ENCODE measurements around the gene GHR.

GHR gene

DNA sequence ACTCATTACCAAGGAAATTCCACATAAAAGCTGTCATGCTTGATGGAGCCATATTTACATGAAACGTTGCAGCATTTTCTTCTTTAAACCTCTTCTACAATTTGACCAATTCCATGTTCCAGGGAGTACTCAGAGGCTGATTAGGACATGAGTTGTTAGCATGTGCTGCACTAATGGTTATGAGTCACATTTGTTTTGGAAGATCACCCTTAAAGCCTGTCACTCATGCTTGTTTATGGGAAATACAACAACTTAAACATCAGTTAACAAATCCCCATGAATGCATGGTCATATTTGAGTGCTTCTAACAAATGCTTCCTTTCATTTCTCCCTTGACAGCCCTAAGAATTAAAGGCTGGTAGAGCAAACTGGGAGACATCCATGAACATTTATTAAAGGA is 156.1 kb downstream of the GHR start:
- H3K4me1 ChIP-seq (ENCODE audit: control insufficient read depth, insufficient read depth, low read length) = no peaks in the 10 kb centered on the region
- no peak overlapping the region for H3K9ac ChIP-seq (ENCODE audit: low read length)
- no peaks in the 10 kb centered on the region for H3K36me3 ChIP-seq (ENCODE audit: control insufficient read depth, insufficient read depth, low read length)
- no peak overlapping the region for H3K4me3 ChIP-seq (ENCODE audit: low read length)
- no peaks in the 10 kb centered on the region for H3K9me3 ChIP-seq (ENCODE audit: control insufficient read depth, low read length)
- no peaks in the 10 kb centered on the region for H3K27me3 ChIP-seq (ENCODE audit: control insufficient read depth, insufficient read depth, low read length)

DNA sequence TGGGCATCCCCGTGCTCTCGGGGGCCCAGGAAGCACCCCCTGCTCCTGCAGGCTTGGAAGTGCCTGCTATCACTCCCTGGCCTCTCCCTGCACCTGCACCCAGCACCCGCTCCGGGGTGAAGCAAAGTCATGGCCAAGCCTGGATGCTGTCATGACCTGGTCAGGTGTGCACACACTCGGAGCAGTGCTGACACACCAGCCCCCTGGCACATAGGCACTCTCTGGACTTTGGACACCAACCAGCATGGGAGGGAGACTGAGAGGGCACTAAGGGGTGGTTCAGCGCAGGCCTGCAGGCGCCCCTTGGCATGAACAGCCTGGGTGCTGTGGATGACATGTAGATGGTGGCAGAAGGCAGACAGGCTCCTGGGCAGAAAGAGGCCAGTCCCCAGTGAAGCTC is 158.6 kb downstream of the GHR start:
- Histone ChIP-seq H3K4me3 (ENCODE audit: low read length) (no peak overlapping the region), H3K4me1 (ENCODE audit: control insufficient read depth, insufficient read depth, low read length) (no peaks in the 10 kb centered on the region), H3K9me3 (ENCODE audit: control insufficient read depth, low read length) (no peaks in the 10 kb centered on the region), H3K27me3 (ENCODE audit: control insufficient read depth, insufficient read depth, low read length) (no peaks in the 10 kb centered on the region), H3K9ac (ENCODE audit: low read length) (no peak overlapping the region), H3K36me3 (ENCODE audit: control insufficient read depth, insufficient read depth, low read length) (no peaks in the 10 kb centered on the region)

DNA sequence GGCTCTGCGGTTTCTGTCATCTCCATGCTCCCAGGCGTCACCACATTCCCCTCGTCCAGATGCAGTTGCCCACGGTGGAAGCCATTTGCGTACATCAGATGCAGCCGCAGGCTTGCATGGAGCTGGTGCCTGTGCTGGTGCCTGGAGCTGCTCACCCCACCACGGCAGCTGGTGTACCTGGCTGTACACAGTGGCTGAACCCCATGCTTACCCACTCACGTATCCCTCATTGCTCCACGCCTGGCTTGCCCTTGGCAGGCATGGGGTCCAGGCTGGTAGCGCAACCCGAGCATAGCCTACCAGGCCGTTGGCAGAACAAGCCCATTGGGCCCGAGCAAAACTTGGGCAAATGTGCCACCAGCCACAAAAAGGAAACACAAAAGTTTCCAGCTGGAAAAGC is 159.5 kb downstream of the GHR start:
- no peaks in the 10 kb centered on the region for H3K9me3 ChIP-seq (ENCODE audit: control insufficient read depth, low read length)
- no peak overlapping the region for H3K4me3 ChIP-seq (ENCODE audit: low read length)
- H3K27me3 ChIP-seq (ENCODE audit: control insufficient read depth, insufficient read depth, low read length) = no peaks in the 10 kb centered on the region
- no peaks in the 10 kb centered on the region for H3K36me3 ChIP-seq (ENCODE audit: control insufficient read depth, insufficient read depth, low read length)
- no peak overlapping the region for H3K9ac ChIP-seq (ENCODE audit: low read length)
- H3K4me1 ChIP-seq (ENCODE audit: control insufficient read depth, insufficient read depth, low read length) = no peaks in the 10 kb centered on the region

DNA sequence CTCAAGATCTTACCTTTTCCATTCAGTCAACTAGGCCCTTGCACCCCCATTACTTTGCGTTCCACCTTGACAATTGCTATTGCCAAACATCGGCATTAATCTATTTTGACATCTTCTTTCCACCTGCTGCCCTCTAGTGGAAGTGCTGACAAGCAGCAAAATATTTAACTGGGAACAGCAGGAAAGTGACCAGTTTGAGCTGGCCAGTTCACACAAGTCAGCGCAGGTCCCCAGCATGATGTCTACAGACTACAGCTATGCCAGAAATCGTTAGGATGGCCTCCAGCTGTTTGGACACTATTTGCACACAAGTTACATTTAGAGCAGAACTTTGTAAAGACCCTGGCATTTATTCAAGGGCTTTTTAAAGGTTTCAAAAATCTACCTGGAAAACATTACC is 160.1 kb downstream of the GHR start:
- H3K27me3 ChIP-seq (ENCODE audit: control insufficient read depth, insufficient read depth, low read length) = no peaks in the 10 kb centered on the region
- no peak overlapping the region for H3K4me3 ChIP-seq (ENCODE audit: low read length)
- no peak overlapping the region for H3K9ac ChIP-seq (ENCODE audit: low read length)
- H3K9me3 ChIP-seq (ENCODE audit: control insufficient read depth, low read length) = no peaks in the 10 kb centered on the region
- H3K4me1 ChIP-seq (ENCODE audit: control insufficient read depth, insufficient read depth, low read length) = no peaks in the 10 kb centered on the region
- H3K36me3 ChIP-seq (ENCODE audit: control insufficient read depth, insufficient read depth, low read length) = no peaks in the 10 kb centered on the region

DNA sequence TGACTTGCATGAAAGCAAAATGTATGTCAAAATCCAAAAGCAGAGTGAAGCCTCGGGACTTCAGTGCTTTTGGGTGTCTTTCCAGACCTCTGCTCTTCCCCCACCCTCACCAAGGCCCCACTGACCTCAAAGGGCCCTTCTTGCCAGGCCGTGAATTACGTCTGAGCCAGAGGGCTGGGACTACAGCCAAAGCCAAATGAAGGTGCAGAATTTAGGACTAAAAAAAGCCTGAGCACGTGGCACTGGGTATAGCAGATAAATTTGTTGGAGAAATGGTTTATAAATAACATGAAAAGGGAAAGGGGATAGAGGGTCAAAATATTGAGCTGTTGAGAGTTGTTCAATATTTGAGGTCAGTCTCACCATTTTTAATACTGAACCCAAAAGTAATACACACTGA is 163.4 kb downstream of the GHR start:
- Histone ChIP-seq H3K4me1 (ENCODE audit: control insufficient read depth, insufficient read depth, low read length) (no peaks in the 10 kb centered on the region), H3K9ac (ENCODE audit: low read length) (no peak overlapping the region), H3K4me3 (ENCODE audit: low read length) (no peak overlapping the region), H3K36me3 (ENCODE audit: control insufficient read depth, insufficient read depth, low read length) (no peaks in the 10 kb centered on the region), H3K9me3 (ENCODE audit: control insufficient read depth, low read length) (no peaks in the 10 kb centered on the region), H3K27me3 (ENCODE audit: control insufficient read depth, insufficient read depth, low read length) (no peaks in the 10 kb centered on the region)

DNA sequence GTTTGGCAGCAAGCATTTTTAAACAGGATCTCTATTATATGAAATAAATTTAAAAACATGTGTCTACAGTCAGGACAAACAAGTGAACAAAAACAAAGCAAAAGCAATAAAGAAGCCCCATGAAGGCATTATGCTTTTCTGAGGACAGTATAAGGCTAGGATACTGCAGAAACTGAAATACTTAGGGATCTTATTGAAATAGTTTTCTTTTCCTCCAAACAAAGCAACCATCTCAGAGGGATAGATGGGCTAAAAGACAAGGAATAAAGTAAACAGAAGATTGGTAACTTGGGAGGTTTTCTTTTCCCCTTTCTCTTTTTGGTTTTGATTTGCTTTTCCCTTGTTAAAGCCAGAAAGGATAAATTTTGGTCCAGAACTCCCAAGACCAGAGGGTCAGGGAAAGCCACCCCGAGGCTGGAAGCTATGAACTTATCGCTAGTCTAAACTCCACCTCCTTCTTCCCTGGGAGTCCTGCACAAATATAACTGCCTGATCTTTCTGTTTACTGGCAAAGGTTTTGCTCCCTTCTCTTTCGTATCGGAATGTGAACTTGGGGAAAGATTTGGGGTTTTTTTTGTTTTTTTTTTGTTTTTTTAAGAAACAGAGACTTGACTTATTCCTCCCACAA is 164.0 kb downstream of the GHR start:
- no peak overlapping the region for H3K4me3 ChIP-seq (ENCODE audit: low read length)
- no peaks in the 10 kb centered on the region for H3K4me1 ChIP-seq (ENCODE audit: control insufficient read depth, insufficient read depth, low read length)

DNA sequence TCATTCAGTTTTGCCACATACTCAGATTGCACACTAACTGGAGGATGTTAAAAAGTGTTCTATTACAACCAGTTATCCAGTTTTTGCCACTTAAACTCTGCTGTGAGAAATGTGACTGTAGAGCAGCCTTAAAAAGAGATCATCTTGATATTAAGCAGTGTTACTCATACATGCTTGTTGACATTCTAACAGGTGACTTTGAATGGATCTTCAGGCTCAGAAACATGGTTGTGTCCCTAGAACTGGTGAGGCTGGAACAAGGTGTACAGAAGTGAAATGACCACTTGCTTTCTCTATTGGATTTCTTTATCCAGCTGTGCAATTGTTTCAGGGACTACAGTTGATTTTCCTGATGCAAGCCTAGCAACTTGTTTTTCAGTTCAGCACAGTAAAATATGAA is 167.3 kb downstream of the GHR start:
- H3K9me3 ChIP-seq (ENCODE audit: control insufficient read depth, low read length) = no peaks in the 10 kb centered on the region
- H3K4me1 ChIP-seq (ENCODE audit: control insufficient read depth, insufficient read depth, low read length) = no peaks in the 10 kb centered on the region
- no peak overlapping the region for H3K9ac ChIP-seq (ENCODE audit: low read length)

More for the DNA sequence above, 164.0 kb downstream of the GHR start:
- Histone ChIP-seq H3K9me3 (ENCODE audit: control insufficient read depth, low read length) (no peaks in the 10 kb centered on the region), H3K36me3 (ENCODE audit: control insufficient read depth, insufficient read depth, low read length) (no peaks in the 10 kb centered on the region), H3K9ac (ENCODE audit: low read length) (no peak overlapping the region), H3K27me3 (ENCODE audit: control insufficient read depth, insufficient read depth, low read length) (no peaks in the 10 kb centered on the region)

DNA sequence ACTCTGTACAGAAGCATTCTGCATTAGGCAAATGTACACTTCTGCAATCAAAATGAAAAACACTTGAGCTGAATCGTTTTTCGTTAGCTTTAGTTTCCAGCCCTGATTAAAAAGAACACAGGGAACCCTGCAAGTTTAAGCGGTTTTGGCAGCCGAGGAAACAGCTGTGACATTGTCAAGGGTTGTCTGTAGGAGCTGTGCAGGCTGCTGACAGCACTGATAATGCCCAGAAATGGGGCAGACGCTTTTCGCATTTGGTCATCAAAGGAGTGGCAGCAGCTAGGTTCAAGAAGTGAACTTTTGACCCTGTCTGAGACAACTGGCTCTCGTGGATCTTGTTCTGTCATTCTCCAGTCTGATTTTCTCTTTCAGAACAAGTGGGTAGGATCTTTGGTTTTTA is 167.8 kb downstream of the GHR start:
- Histone ChIP-seq H3K4me1 (ENCODE audit: control insufficient read depth, insufficient read depth, low read length) (no peaks in the 10 kb centered on the region), H3K9me3 (ENCODE audit: control insufficient read depth, low read length) (no peaks in the 10 kb centered on the region), H3K4me3 (ENCODE audit: low read length) (no peak overlapping the region), H3K9ac (ENCODE audit: low read length) (no peak overlapping the region), H3K27me3 (ENCODE audit: control insufficient read depth, insufficient read depth, low read length) (no peaks in the 10 kb centered on the region), H3K36me3 (ENCODE audit: control insufficient read depth, insufficient read depth, low read length) (no peaks in the 10 kb centered on the region)

More for the DNA sequence above, 167.3 kb downstream of the GHR start:
- Histone ChIP-seq H3K27me3 (ENCODE audit: control insufficient read depth, insufficient read depth, low read length) (no peaks in the 10 kb centered on the region), H3K36me3 (ENCODE audit: control insufficient read depth, insufficient read depth, low read length) (no peaks in the 10 kb centered on the region), H3K4me3 (ENCODE audit: low read length) (no peak overlapping the region)

DNA sequence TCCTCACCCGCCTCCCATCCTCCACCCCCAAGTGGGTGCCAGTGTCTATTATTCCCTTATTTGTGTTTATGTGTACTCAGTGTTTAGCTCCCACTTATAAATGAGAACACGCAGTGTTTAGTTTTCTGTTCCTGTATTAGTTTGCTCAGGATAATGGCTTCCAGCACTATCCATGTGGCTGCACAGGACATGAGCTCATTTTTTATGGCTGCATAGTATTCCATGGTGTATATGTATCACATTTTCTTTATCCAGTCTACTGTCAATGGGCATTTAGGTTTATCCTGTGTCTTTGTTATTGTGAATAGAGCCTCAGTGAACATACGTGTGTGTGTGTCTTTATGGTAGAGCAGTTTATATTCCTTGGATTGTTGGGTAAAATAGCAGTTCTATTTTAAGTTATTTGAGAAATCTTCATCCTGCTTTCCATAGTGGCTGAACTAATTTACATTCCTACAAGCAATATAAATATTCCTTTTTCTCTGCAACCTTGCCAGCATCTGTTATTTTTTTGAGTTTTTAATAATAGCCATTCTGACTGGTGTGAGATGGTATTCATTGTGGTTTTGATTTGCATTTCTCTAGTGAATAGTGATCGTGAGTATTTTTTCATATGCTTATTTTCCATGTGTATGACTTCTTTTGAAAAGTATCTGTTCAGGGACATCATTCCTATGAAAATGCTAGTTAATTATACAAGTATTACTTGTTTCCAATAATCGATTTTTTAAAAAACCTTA is 169.3 kb downstream of the GHR start:
- Histone ChIP-seq H3K4me1 (ENCODE audit: control insufficient read depth, insufficient read depth, low read length) (no peaks in the 10 kb centered on the region), H3K36me3 (ENCODE audit: control insufficient read depth, insufficient read depth, low read length) (no peaks in the 10 kb centered on the region), H3K9ac (ENCODE audit: low read length) (no peak overlapping the region), H3K27me3 (ENCODE audit: control insufficient read depth, insufficient read depth, low read length) (no peaks in the 10 kb centered on the region), H3K4me3 (ENCODE audit: low read length) (no peak overlapping the region), H3K9me3 (ENCODE audit: control insufficient read depth, low read length) (no peaks in the 10 kb centered on the region)

DNA sequence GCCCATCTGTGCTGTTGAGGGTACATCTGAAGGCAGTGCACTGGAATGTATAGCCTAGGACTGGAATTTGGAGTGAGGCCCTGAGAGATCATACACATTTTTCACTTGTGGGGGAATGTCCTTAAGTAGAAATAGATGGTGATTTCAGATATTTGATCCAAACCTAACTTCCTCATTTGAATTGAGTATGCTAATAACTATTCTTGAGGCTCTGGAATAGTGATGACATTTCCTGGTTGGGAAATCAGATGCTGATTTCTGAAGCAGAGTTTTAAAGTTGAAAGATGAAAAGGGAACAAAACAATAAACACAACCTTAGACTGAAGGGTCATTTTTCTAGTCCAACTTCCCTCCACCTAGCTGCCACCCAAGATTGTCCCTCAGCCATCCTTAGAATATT is 170.4 kb downstream of the GHR start:
- Histone ChIP-seq H3K36me3 (ENCODE audit: control insufficient read depth, insufficient read depth, low read length) (no peaks in the 10 kb centered on the region), H3K9me3 (ENCODE audit: control insufficient read depth, low read length) (no peaks in the 10 kb centered on the region), H3K27me3 (ENCODE audit: control insufficient read depth, insufficient read depth, low read length) (no peaks in the 10 kb centered on the region), H3K9ac (ENCODE audit: low read length) (no peak overlapping the region), H3K4me3 (ENCODE audit: low read length) (no peak overlapping the region), H3K4me1 (ENCODE audit: control insufficient read depth, insufficient read depth, low read length) (no peaks in the 10 kb centered on the region)

DNA sequence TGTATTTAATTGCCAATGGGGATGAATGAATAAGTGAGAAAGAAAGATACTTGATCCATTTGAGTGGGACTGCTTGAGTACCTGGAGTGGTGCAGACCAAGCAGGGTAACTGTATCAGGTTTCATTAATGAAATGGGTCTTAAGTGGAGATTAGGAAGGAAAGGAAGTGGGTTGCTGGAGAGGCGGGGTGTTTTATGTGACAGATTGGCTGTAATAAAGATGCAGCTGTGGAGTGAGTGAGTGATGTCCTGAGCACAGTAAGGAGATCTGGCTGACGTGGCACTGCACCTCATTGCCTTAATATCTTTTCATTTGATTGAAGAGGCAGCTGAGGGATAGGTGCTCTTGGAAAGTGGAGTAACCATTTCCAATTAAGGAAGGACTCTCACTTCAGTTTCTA is 172.4 kb downstream of the GHR start:
- no peaks in the 10 kb centered on the region for H3K27me3 ChIP-seq (ENCODE audit: control insufficient read depth, insufficient read depth, low read length)
- no peaks in the 10 kb centered on the region for H3K36me3 ChIP-seq (ENCODE audit: control insufficient read depth, insufficient read depth, low read length)
- no peaks in the 10 kb centered on the region for H3K4me1 ChIP-seq (ENCODE audit: control insufficient read depth, insufficient read depth, low read length)
- no peak overlapping the region for H3K4me3 ChIP-seq (ENCODE audit: low read length)
- no peaks in the 10 kb centered on the region for H3K9me3 ChIP-seq (ENCODE audit: control insufficient read depth, low read length)
- no peak overlapping the region for H3K9ac ChIP-seq (ENCODE audit: low read length)

DNA sequence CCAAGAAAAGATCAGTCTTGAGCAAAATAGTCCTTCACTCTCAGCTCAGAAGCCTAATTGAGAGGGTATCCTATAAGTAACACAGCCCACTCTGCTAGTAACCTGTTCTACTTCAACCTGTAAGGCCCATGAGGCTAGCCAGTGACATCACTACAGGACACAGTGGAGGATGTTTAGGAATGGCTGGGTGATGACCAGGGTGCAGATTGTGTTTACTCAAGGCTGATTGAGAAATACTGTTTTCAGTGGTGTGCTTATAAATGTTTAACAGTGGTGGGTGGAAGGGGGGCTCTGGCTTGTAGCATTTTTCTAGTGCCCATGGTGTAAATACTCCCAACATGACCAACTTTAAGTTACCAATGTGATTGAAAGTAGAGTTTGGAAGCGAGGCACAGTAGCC is 173.6 kb downstream of the GHR start:
- H3K4me1 ChIP-seq (ENCODE audit: control insufficient read depth, insufficient read depth, low read length) = no peaks in the 10 kb centered on the region
- no peak overlapping the region for H3K4me3 ChIP-seq (ENCODE audit: low read length)

More for the DNA sequence above, 173.6 kb downstream of the GHR start:
- Histone ChIP-seq H3K36me3 (ENCODE audit: control insufficient read depth, insufficient read depth, low read length) (no peaks in the 10 kb centered on the region), H3K9ac (ENCODE audit: low read length) (no peak overlapping the region), H3K27me3 (ENCODE audit: control insufficient read depth, insufficient read depth, low read length) (no peaks in the 10 kb centered on the region), H3K9me3 (ENCODE audit: control insufficient read depth, low read length) (no peaks in the 10 kb centered on the region)

Measured in mucosa of stomach (tissue), 1 donor.